Endodermal cell (in vitro differentiated cells): Measurements from ENCODE around the gene LRBA. TPM values are rescaled to one million over a fixed set of nuclear protein-coding genes. Genes with fewer than 3 reads are reported as not detected.
A peak's percentile ranks its signal among the peaks of the same experiment; 100 is the strongest.

Experiments
- DNase-seq: peaks from one replicate; pipeline ENCODE4 v3.0.0-alpha.2; 2017
- H3K27ac ChIP-seq: 2 replicates; pipeline ENCODE4 v1.5.1; 2013; ENCODE audit warnings: mild to moderate bottlenecking, low read depth, low read length, moderate library complexity
- H3K27me3 ChIP-seq: 2 replicates; pipeline ENCODE4 v1.6.1; 2013; ENCODE audit warnings: mild to moderate bottlenecking, low read length, moderate library complexity; ENCODE audit not compliant: insufficient read depth, control insufficient read depth, poor library complexity, severe bottlenecking
- H3K36me3 ChIP-seq: 2 replicates; pipeline ENCODE4 v1.7.0; 2013; ENCODE audit warnings: mild to moderate bottlenecking, low read length, moderate library complexity; ENCODE audit not compliant: control insufficient read depth, insufficient read depth
- H3K4me1 ChIP-seq: one replicate; pipeline ENCODE4 v1.7.0; 2013; ENCODE audit warnings: low read length; ENCODE audit not compliant: control insufficient read depth, insufficient read depth
- H3K4me3 ChIP-seq: 2 replicates; pipeline ENCODE4 v1.5.1; 2013; ENCODE audit warnings: mild to moderate bottlenecking, low read length, moderate library complexity
- H3K9ac ChIP-seq: 2 replicates; pipeline ENCODE4 v1.6.1; 2013; ENCODE audit warnings: mild to moderate bottlenecking, low read length, moderate library complexity; ENCODE audit not compliant: poor library complexity, severe bottlenecking; ENCODE audit errors: extremely low read depth
- H3K9me3 ChIP-seq: 2 replicates; pipeline ENCODE4 v1.6.1; 2013; ENCODE audit warnings: mild to moderate bottlenecking, low read length, moderate library complexity; ENCODE audit not compliant: control insufficient read depth
- H3K27ac Mint-ChIP-seq: 2 replicates; pipeline ENCODE4 v1.8.0; 2020; ENCODE audit warnings: mixed read lengths
- H3K27me3 Mint-ChIP-seq: 2 replicates; pipeline ENCODE4 v1.8.0; 2021; ENCODE audit warnings: mild to moderate bottlenecking, mixed read lengths; ENCODE audit not compliant: insufficient read depth
- H3K36me3 Mint-ChIP-seq: 2 replicates; pipeline ENCODE4 v1.8.0; 2020; ENCODE audit warnings: low read depth, mixed read lengths
- H3K4me1 Mint-ChIP-seq: 2 replicates; pipeline ENCODE4 v1.8.0; 2020; ENCODE audit warnings: mixed read lengths
- H3K4me3 Mint-ChIP-seq: 2 replicates; pipeline ENCODE4 v1.8.0; 2020; ENCODE audit warnings: mild to moderate bottlenecking, moderate library complexity, mixed read lengths
- H3K9me3 Mint-ChIP-seq: 2 replicates; pipeline ENCODE4 v1.8.0; 2020; ENCODE audit warnings: mild to moderate bottlenecking, mixed read lengths
- CTCF ChIP-seq: fragments of 200-600 bp; sonication (generic); conservative IDR thresholded peaks from 2 replicates; pipeline ENCODE4 v1.5.0; 2021; ENCODE audit warnings: antibody characterized with exemption, mild to moderate bottlenecking
- WGBS, 2 experiments: methylation state at CpG; one replicate each; pipeline versions ENCODE4 v1.1.5 to v1.1.7; 2013; ENCODE audit warnings: missing lambda C conversion rate in 2 of 2, mixed read lengths in 1 of 2; ENCODE audit not compliant: insufficient coverage in 1 of 2, insufficient read length in 1 of 2; 5-methylcytosine and 5-hydroxymethylcytosine counted together
- total RNA-seq, 2 donors: library from RNA; stranded (reverse); fragmentation: NEBNext Ultra II Directional in 1 of 2; extraction: Animal tissue kit (Norgen Biotek cat#: 25700) in 1 of 2; gene quantifications; 2 replicates in 1 of 2; 3 replicates in 1 of 2; pipeline ENCODE4 v1.2.1, GENCODE V29; 2021

The LRBA gene
- total RNA-seq, 2 donors from 2014 or later, result 77.3 to 95.9 TPM

DNA sequence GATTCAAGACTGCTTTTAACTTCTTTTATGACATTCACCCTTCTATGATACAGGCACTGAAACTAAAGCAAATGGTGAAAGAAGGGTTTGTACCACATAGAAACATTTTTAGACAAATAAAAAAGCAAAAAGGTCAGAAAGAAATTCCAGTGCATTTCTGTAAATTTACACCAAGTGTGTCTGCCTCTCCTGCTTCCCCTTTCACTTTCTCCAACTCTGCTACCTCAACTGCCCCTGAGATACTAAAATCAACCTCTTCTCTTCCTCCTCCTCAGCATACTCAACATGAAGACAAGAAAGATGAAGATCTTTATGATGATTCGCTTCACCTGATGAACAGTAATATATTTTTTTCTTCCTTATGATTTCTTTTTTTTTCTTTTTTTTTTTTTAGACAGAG, 187.9 kb downstream of the LRBA start:
- no peaks in the 10 kb centered on the region for H3K27me3 ChIP-seq
- Mint-ChIP-seq H3K4me3 (no peak overlapping the region), H3K36me3 (peaks cover 41% of the 10 kb centered on the region), H3K9me3 (no peaks in the 10 kb centered on the region), H3K4me1 (peaks cover 6% of the 10 kb centered on the region), H3K27me3 (no peaks in the 10 kb centered on the region), H3K27ac (no peak overlapping the region)
- H3K9me3 ChIP-seq, result no peaks in the 10 kb centered on the region
- DNase-seq, result no peak
- 80 to 100% methylated on average over 1 of the region's 1 CpG for WGBS, 2 experiments
- H3K4me3 ChIP-seq, result no peak overlapping the region
- H3K9ac ChIP-seq, result no peak overlapping the region
- H3K27ac ChIP-seq, result no peak overlapping the region
- peaks cover 6% of the 10 kb centered on the region for H3K4me1 ChIP-seq
- peaks cover 44% of the 10 kb centered on the region for H3K36me3 ChIP-seq
- no peak for TF ChIP-seq CTCF

GRCh38 chr4:150826306-150826705, 188.8 kb downstream of the LRBA start:
- Histone ChIP-seq H3K9ac (no peak overlapping the region), H3K27me3 (no peaks in the 10 kb centered on the region), H3K9me3 (no peaks in the 10 kb centered on the region), H3K27ac (no peak overlapping the region), H3K4me1 (peaks cover 12% of the 10 kb centered on the region), H3K4me3 (no peak overlapping the region), H3K36me3 (peaks cover 39% of the 10 kb centered on the region)
- Mint-ChIP-seq H3K27me3 (no peaks in the 10 kb centered on the region), H3K9me3 (no peaks in the 10 kb centered on the region), H3K4me3 (no peak overlapping the region), H3K27ac (no peak overlapping the region), H3K36me3 (peaks cover 41% of the 10 kb centered on the region), H3K4me1 (peaks cover 13% of the 10 kb centered on the region)
- TF ChIP-seq CTCF, result no peak
- DNase-seq, result no peak

DNA sequence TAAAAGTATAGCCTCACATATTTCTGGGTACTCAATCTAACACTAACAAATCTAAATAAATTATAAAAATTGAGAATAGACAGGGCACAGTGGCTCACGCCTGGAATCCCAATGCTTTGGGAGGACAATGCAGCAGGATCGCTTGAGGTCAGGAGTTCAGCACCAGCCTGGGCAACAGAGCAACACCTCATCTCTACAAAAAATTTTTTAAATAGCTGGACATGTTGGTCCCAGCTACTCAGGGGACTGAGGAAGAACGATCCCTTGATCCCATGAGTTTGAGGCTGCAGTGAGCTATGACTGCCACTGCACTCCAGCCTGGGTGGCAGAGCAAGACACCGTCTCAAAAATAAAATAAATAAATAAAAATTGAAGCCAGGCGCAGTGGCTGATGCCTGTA, 192.7 kb downstream of the LRBA start:
- H3K4me1 ChIP-seq, result peaks cover 14% of the 10 kb centered on the region
- H3K4me3 ChIP-seq, result no peak overlapping the region
- DNase-seq, result peak; percentile 47
- no peak overlapping the region for H3K27ac ChIP-seq
- peaks cover 25% of the 10 kb centered on the region for H3K36me3 ChIP-seq
- no peaks in the 10 kb centered on the region for H3K9me3 Mint-ChIP-seq
- H3K4me3 Mint-ChIP-seq, result no peak overlapping the region
- peaks cover 13% of the 10 kb centered on the region for H3K4me1 Mint-ChIP-seq
- H3K36me3 Mint-ChIP-seq, result peaks cover 30% of the 10 kb centered on the region
- WGBS, 2 experiments, result 80 to 91% methylated on average over 2 to 5 of the region's 5 CpGs
- TF ChIP-seq CTCF, result no peak
- H3K27me3 Mint-ChIP-seq, result no peaks in the 10 kb centered on the region
- no peak overlapping the region for H3K27ac Mint-ChIP-seq
- H3K27me3 ChIP-seq, result no peaks in the 10 kb centered on the region
- H3K9me3 ChIP-seq, result no peaks in the 10 kb centered on the region
- H3K9ac ChIP-seq, result no peak overlapping the region
